HL-60 (cell line): ENCODE data around the gene HNRNPLL.
A peak's percentile ranks its signal among the peaks of the same experiment; 100 is the strongest.

ENCODE experiments used
- DNase-seq, 2 experiments: peaks; one replicate each; pipeline ENCODE4 v3.0.0-alpha.2; 2010 to 2020; ENCODE audit warnings: low read depth in 1 of 2, low spot score in 1 of 2
- H3K27ac ChIP-seq: fragments of 250-450 bp; sonication (Bioruptor Pico); replicated peaks from 2 replicates; pipeline ENCODE4 v1.5.1; 2020; ENCODE audit warnings: mild to moderate bottlenecking, moderate library complexity
- H3K27me3 ChIP-seq: fragments of 250-450 bp; sonication (Bioruptor Pico); 2 replicates; pipeline ENCODE4 v1.5.1; 2021; ENCODE audit warnings: mild to moderate bottlenecking, moderate library complexity; ENCODE audit not compliant: insufficient read depth, poor library complexity, severe bottlenecking
- H3K4me3 ChIP-seq: replicated peaks from 2 replicates; pipeline ENCODE4 v1.5.1; 2011; ENCODE audit warnings: mild to moderate bottlenecking, control low read depth, low read length; ENCODE audit not compliant: insufficient read depth
- CTCF ChIP-seq: IDR thresholded peaks from one replicate; pipeline ENCODE4 v1.5.1; 2011; ENCODE audit warnings: low read length, control low read depth, inconsistent platforms; ENCODE audit not compliant: insufficient read depth
- GABPA ChIP-seq: IDR thresholded peaks from 2 replicates; pipeline ENCODE4 v1.6.1; 2012; ENCODE audit warnings: low read depth
- POLR2AphosphoS5 ChIP-seq: IDR thresholded peaks from 2 replicates; pipeline ENCODE4 v1.6.1; 2012; ENCODE audit warnings: low read depth
- REST ChIP-seq: IDR thresholded peaks from 2 replicates; pipeline ENCODE4 v1.6.1; 2012; ENCODE audit warnings: low read depth; ENCODE audit not compliant: insufficient replicate concordance
- SPI1 ChIP-seq: IDR thresholded peaks from 2 replicates; pipeline ENCODE4 v1.6.1; 2012; ENCODE audit warnings: low read depth, mild to moderate bottlenecking, borderline replicate concordance

Gene HNRNPLL

GRCh38 chr2:38581193-38582147 is 21.3 kb downstream of the HNRNPLL start:
- Histone ChIP-seq H3K4me3 (no peak overlapping the region), H3K27me3 (no peaks in the 10 kb centered on the region), H3K27ac (no peak overlapping the region)
- peak in 1 of 2 experiments; percentile 62 for DNase-seq
- peak; percentile 11 for TF ChIP-seq CTCF
- TF ChIP-seq SPI1 = no peak
- no peak for TF ChIP-seq REST
- TF ChIP-seq GABPA = no peak
- no peak for TF ChIP-seq POLR2AphosphoS5

- TF ChIP-seq CTCF (no peak), GABPA (no peak), POLR2AphosphoS5 (no peak), REST (no peak), SPI1 (no peak)
- no peak overlapping the region for H3K27ac ChIP-seq
- no peaks in the 10 kb centered on the region for H3K27me3 ChIP-seq
- no peak overlapping the region for H3K4me3 ChIP-seq
- no peak for DNase-seq
These were observed 22.6 kb downstream of the HNRNPLL start for GRCh38 chr2:38580115-38580636.

GRCh38 chr2:38578832-38579231 is 23.9 kb downstream of the HNRNPLL start:
- TF ChIP-seq GABPA (no peak), SPI1 (no peak), REST (no peak), CTCF (no peak), POLR2AphosphoS5 (no peak)

More at GRCh38 chr2:38578832-38579231, 23.9 kb downstream of the HNRNPLL start:
- H3K27me3 ChIP-seq = no peaks in the 10 kb centered on the region
- no peak overlapping the region for H3K4me3 ChIP-seq
- H3K27ac ChIP-seq = no peak overlapping the region
- DNase-seq = no peak
